Neural crest cell (in vitro differentiated cells): Measurements from ENCODE around the gene RNF144B. TPM values are rescaled to one million over a fixed set of nuclear protein-coding genes. Genes with fewer than 3 reads are reported as not detected.

Source experiments
- DNase-seq: peaks from one replicate; pipeline ENCODE4 v3.0.0; 2021; ENCODE audit warnings: low read depth, mixed read lengths, low spot score
- H3K27ac Mint-ChIP-seq: one replicate; pipeline ENCODE4 v1.8.0; 2021; ENCODE audit warnings: mild to moderate bottlenecking, mixed read lengths; ENCODE audit not compliant: unreplicated experiment
- H3K27me3 Mint-ChIP-seq: 2 replicates; pipeline ENCODE4 v1.8.0; 2021; ENCODE audit warnings: low read depth, mild to moderate bottlenecking, mixed read lengths
- H3K36me3 Mint-ChIP-seq: 2 replicates; pipeline ENCODE4 v1.8.0; 2021; ENCODE audit warnings: low read depth, mild to moderate bottlenecking, mixed read lengths
- H3K4me1 Mint-ChIP-seq: 2 replicates; pipeline ENCODE4 v1.8.0; 2021; ENCODE audit warnings: mixed read lengths
- H3K4me3 Mint-ChIP-seq: one replicate; pipeline ENCODE4 v1.8.0; 2021; ENCODE audit warnings: mild to moderate bottlenecking, mixed read lengths
- H3K9me3 Mint-ChIP-seq: 2 replicates; pipeline ENCODE4 v1.8.0; 2021; ENCODE audit warnings: mixed read lengths
- CTCF ChIP-seq: fragments of 200-600 bp; sonication (generic); conservative IDR thresholded peaks from 2 replicates; pipeline ENCODE4 v1.5.0; 2021; ENCODE audit warnings: antibody characterized with exemption, mild to moderate bottlenecking
- total RNA-seq: library from RNA; stranded (reverse); gene quantifications from 2 replicates; pipeline ENCODE4 v1.2.1, GENCODE V29; 2021

The RNF144B gene
- total RNA-seq, 1 donor from 2014 or later, result 0.23 TPM

GRCh38 chr6:18412068-18412467 lies 24.9 kb downstream of the RNF144B start:
- H3K27me3 Mint-ChIP-seq, result no peaks in the 10 kb centered on the region
- TF ChIP-seq CTCF, result no peak
- H3K9me3 Mint-ChIP-seq, result peaks cover 2% of the 10 kb centered on the region
- H3K4me1 Mint-ChIP-seq, result no peaks in the 10 kb centered on the region
- H3K4me3 Mint-ChIP-seq, result no peak overlapping the region
- no peak for DNase-seq
- no peak overlapping the region for H3K27ac Mint-ChIP-seq
- H3K36me3 Mint-ChIP-seq, result no peaks in the 10 kb centered on the region

- DNase-seq, result no peak
- Mint-ChIP-seq H3K27me3 (no peaks in the 10 kb centered on the region), H3K4me3 (no peak overlapping the region), H3K4me1 (no peaks in the 10 kb centered on the region), H3K27ac (no peak overlapping the region), H3K36me3 (no peaks in the 10 kb centered on the region), H3K9me3 (peaks cover 2% of the 10 kb centered on the region)
- TF ChIP-seq CTCF, result no peak
These were observed 25.5 kb downstream of the RNF144B start for GRCh38 chr6:18412644-18413043.

GRCh38 chr6:18413381-18413780 lies 26.2 kb downstream of the RNF144B start:
- Mint-ChIP-seq H3K4me3 (no peak overlapping the region), H3K27ac (no peak overlapping the region), H3K4me1 (no peaks in the 10 kb centered on the region), H3K9me3 (peaks cover 8% of the 10 kb centered on the region), H3K36me3 (no peaks in the 10 kb centered on the region), H3K27me3 (no peaks in the 10 kb centered on the region)
- no peak for DNase-seq
- TF ChIP-seq CTCF, result no peak

- TF ChIP-seq CTCF, result no peak
- Mint-ChIP-seq H3K4me1 (no peaks in the 10 kb centered on the region), H3K4me3 (no peak overlapping the region), H3K27ac (no peak overlapping the region), H3K27me3 (no peaks in the 10 kb centered on the region), H3K9me3 (peaks cover 8% of the 10 kb centered on the region), H3K36me3 (no peaks in the 10 kb centered on the region)
- DNase-seq, result no peak
These were observed 27.0 kb downstream of the RNF144B start for GRCh38 chr6:18414116-18414515.

- peaks cover 6% of the 10 kb centered on the region for H3K27me3 Mint-ChIP-seq
- H3K4me3 Mint-ChIP-seq, result no peak overlapping the region
- TF ChIP-seq CTCF, result no peak
- no peaks in the 10 kb centered on the region for H3K4me1 Mint-ChIP-seq
- no peak for DNase-seq
- peaks cover 8% of the 10 kb centered on the region for H3K9me3 Mint-ChIP-seq
- H3K36me3 Mint-ChIP-seq, result no peaks in the 10 kb centered on the region
- H3K27ac Mint-ChIP-seq, result no peak overlapping the region
These were observed 28.1 kb downstream of the RNF144B start for GRCh38 chr6:18415207-18415606.
